SK-N-MC (cell line): ENCODE data around the gene SDK2.

Experiments
- DNase-seq: peaks from one replicate; pipeline ENCODE4 v3.0.0-alpha.2; 2011; ENCODE audit warnings: low read depth, low spot score
- H3K27ac ChIP-seq: fragments of 200-600 bp; sonication (generic); 2 replicates; pipeline ENCODE4 v1.5.1; 2016; ENCODE audit warnings: mixed run types
- H3K36me3 ChIP-seq: fragments of 200-600 bp; sonication (generic); 2 replicates; pipeline ENCODE4 v1.6.1; 2017; ENCODE audit warnings: antibody characterized with exemption, low read length, mixed read lengths; ENCODE audit not compliant: insufficient read depth
- H3K4me3 ChIP-seq: fragments of 200-600 bp; sonication (generic); 2 replicates; pipeline ENCODE4 v1.5.1; 2016
- H3K9ac ChIP-seq: fragments of 200-600 bp; sonication (generic); 2 replicates; pipeline ENCODE4 v1.8.0; 2017; ENCODE audit warnings: mixed run types, mixed read lengths; ENCODE audit not compliant: insufficient read length
- H3K9me3 ChIP-seq: fragments of 200-600 bp; sonication (generic); 2 replicates; pipeline ENCODE4 v1.6.1; 2017; ENCODE audit warnings: low read depth, mild to moderate bottlenecking, antibody characterized with exemption, low read length, moderate library complexity, mixed read lengths
- EZH2 ChIP-seq: fragments of 200-600 bp; sonication (generic); IDR thresholded peaks from one replicate; pipeline ENCODE4 v1.6.1; 2017; ENCODE audit warnings: antibody characterized with exemption
- FOXP2 ChIP-seq: optimal IDR thresholded peaks from 2 replicates; pipeline ENCODE3; 2011; ENCODE audit warnings: mild to moderate bottlenecking, moderate library complexity; ENCODE audit not compliant: insufficient read depth; ENCODE audit errors: extremely low read length, control extremely low read depth
- POLR2AphosphoS5 ChIP-seq: IDR thresholded peaks from 2 replicates; pipeline ENCODE4 v1.6.1; 2012; ENCODE audit warnings: mild to moderate bottlenecking, low read depth, low read length, borderline replicate concordance

SDK2 gene

DNA sequence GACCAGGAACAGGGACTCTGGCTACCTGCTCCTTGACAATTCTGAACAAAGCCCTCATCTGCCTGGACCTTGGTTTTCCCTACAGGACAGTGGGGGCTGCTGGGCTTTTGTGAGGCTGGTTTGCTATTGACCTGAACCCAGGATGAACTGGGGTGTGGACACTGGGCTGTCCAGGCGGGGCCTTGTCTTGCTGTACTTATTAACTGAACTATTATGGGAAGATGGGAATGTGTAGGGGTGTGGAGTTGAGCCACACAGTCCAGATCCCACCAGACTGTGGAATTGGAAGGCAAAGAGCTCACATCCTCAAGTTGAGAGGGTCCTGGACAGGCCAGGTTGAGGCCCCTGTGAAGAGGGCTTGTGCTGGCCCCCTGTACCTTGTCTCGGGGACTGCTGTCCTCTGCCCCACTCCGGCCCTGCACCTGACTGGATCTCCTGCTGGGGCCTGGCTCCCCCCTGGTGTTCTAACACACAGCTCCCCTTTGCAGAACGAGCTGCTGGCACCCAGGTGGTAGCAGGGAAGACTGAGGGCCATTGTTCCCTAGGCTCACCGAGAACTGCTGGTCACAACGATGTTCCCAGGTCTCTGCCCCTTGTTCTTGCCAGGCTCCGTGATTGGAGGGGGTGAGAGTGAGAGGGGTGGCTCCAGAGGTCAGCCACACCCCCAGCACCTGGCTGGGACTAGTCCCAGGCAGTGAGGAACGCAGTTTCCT, 280.6 kb downstream of the SDK2 start:
- no peak overlapping the region for H3K4me3 ChIP-seq
- TF ChIP-seq EZH2 = no peak
- TF ChIP-seq FOXP2 = no peak
- no peak for TF ChIP-seq POLR2AphosphoS5
- no peak overlapping the region for H3K27ac ChIP-seq
- H3K9me3 ChIP-seq = no peaks in the 10 kb centered on the region
- DNase-seq = no peak
- no peak overlapping the region for H3K9ac ChIP-seq
- no peaks in the 10 kb centered on the region for H3K36me3 ChIP-seq

- DNase-seq = no peak
Observed at GRCh38 chr17:73362697-73363096, 281.5 kb downstream of the SDK2 start.

GRCh38 chr17:73360961-73361761, 283.1 kb downstream of the SDK2 start:
- no peaks in the 10 kb centered on the region for H3K36me3 ChIP-seq
- no peak overlapping the region for H3K4me3 ChIP-seq
- TF ChIP-seq POLR2AphosphoS5 (no peak), FOXP2 (no peak), EZH2 (no peak)
- no peak overlapping the region for H3K9ac ChIP-seq
- DNase-seq = no peak
- no peaks in the 10 kb centered on the region for H3K9me3 ChIP-seq
- H3K27ac ChIP-seq = no peak overlapping the region

More at GRCh38 chr17:73362697-73363096, 281.5 kb downstream of the SDK2 start:
- Histone ChIP-seq H3K9ac (no peak overlapping the region), H3K36me3 (no peaks in the 10 kb centered on the region), H3K27ac (no peak overlapping the region), H3K9me3 (no peaks in the 10 kb centered on the region), H3K4me3 (no peak overlapping the region)
- TF ChIP-seq POLR2AphosphoS5 = no peak
- TF ChIP-seq EZH2 = no peak
- no peak for TF ChIP-seq FOXP2

DNA sequence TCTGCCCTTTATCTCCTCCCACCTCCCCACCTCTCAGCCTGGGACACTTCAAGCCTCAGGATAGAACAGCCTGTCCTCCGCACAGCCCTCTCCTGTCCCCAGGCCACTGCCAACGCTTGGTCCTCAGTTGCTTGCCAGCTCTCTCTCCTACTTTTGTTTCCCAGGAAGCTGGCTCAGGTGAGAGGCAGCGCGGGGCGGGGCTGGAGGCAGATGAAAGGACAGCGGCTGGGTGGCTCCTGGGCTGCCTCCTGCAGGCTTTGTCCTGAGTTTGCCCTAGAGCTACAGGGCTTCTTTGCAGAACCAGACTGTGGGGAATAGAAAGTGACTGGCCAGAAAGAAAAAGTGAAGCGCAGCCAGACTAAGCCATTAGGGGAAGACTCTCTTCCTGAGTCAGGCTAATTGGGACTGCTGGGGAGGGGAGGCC, 284.2 kb downstream of the SDK2 start:
- no peak overlapping the region for H3K27ac ChIP-seq
- TF ChIP-seq EZH2 = no peak
- TF ChIP-seq POLR2AphosphoS5 = no peak
- no peak for DNase-seq
- no peaks in the 10 kb centered on the region for H3K36me3 ChIP-seq
- no peaks in the 10 kb centered on the region for H3K9me3 ChIP-seq
- H3K4me3 ChIP-seq = no peak overlapping the region
- H3K9ac ChIP-seq = no peak overlapping the region

DNA sequence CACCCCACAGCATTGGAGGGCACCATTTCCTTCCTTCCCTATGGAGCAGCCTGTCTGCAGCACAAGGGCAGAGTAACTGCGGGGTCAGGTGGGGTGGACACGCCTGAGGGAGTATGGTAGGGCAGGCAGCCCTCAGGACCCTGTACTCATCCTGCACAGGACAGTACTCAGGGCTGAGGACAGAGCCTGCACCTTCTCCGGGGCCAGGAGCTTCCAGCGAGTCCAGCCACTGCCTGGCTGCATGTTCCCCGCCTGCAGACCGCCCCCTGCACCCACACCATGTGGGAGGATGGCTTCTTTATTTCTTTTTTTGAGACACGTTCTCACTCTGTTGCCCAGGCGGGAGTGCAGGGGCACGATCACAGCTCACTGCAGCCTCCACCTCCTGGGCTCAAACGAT, 284.9 kb downstream of the SDK2 start:
- no peak for DNase-seq
- Histone ChIP-seq H3K9me3 (no peaks in the 10 kb centered on the region), H3K9ac (no peak overlapping the region), H3K36me3 (no peaks in the 10 kb centered on the region), H3K27ac (no peak overlapping the region), H3K4me3 (no peak overlapping the region)
- TF ChIP-seq EZH2 (no peak), FOXP2 (no peak), POLR2AphosphoS5 (no peak)

- DNase-seq = no peak
- H3K27ac ChIP-seq = no peak overlapping the region
- H3K4me3 ChIP-seq = no peak overlapping the region
- no peaks in the 10 kb centered on the region for H3K36me3 ChIP-seq
- no peaks in the 10 kb centered on the region for H3K9me3 ChIP-seq
- H3K9ac ChIP-seq = no peak overlapping the region
- TF ChIP-seq POLR2AphosphoS5 (no peak), FOXP2 (no peak), EZH2 (no peak)
Observed at GRCh38 chr17:73358668-73359067, 285.6 kb downstream of the SDK2 start.

DNA sequence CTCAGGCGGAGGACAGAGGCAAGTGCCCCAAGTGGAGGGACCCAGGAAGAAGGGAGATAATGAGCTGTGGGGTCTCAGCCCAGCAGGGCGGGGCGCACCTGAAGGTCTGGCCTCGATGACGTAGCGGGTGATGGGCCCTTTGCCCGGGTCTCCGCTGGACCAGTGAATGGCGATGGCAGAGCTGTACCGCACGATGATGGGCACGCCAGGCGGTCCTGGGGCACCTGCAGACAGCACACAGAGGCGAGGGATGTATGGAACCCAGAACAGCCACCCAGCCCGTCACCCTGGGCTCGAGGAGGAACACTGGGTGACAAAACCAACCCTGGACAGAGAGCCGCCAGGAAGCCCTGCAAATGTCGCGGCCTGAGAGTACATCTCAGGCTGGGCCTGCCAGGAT, 286.3 kb downstream of the SDK2 start:
- Histone ChIP-seq H3K36me3 (no peaks in the 10 kb centered on the region), H3K9ac (no peak overlapping the region), H3K9me3 (no peaks in the 10 kb centered on the region), H3K4me3 (no peak overlapping the region), H3K27ac (no peak overlapping the region)
- TF ChIP-seq EZH2 (no peak), FOXP2 (no peak)
- DNase-seq = no peak

DNA sequence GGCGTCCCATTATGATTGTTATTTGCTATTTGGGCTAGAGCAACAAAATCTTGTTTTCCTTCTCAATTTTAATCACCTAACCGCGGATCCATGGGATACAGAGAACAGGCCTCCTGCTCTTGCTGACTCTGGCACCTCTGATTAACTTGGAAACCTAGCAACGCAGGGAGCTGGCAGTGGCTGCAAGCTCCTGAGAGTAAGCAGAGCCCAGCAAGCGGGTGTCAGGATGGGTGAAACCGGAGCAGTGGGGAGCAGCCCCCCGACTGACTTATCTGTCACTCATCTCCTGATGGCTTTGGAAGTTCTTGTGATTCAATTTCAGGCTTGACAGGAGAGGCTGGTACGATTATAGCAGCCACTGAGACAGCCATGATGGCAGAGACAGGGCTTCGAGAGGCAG, 286.9 kb downstream of the SDK2 start:
- no peak overlapping the region for H3K27ac ChIP-seq
- no peak overlapping the region for H3K9ac ChIP-seq
- H3K9me3 ChIP-seq = no peaks in the 10 kb centered on the region
- no peak for DNase-seq
- no peaks in the 10 kb centered on the region for H3K36me3 ChIP-seq
- TF ChIP-seq EZH2 = no peak
- TF ChIP-seq FOXP2 = no peak
- no peak for TF ChIP-seq POLR2AphosphoS5
- no peak overlapping the region for H3K4me3 ChIP-seq
